Measurements from ENCODE around the gene NUP214. TPM values are rescaled to one million over a fixed set of nuclear protein-coding genes. Genes with fewer than 3 reads are reported as not detected.

The NUP214 gene
- total RNA-seq, 1 donor from 2014 or later = 37.2 TPM

GRCh38 chr9:131246618-131247017 lies 121.2 kb downstream of the NUP214 start:
- no peak overlapping the region for H3K4me3 ChIP-seq (ENCODE audit: low read depth, low read length)
- no peak for TF ChIP-seq CTCF (conservative IDR thresholded peaks at IDR 0.05; ENCODE audit: low read depth, low read length)
- no peak for DNase-seq (ENCODE audit: low read depth)

- TF ChIP-seq CTCF (conservative IDR thresholded peaks at IDR 0.05; ENCODE audit: low read depth, low read length) = no peak
- no peak overlapping the region for H3K4me3 ChIP-seq (ENCODE audit: low read depth, low read length)
- no peak for DNase-seq (ENCODE audit: low read depth)
These were observed 126.7 kb downstream of the NUP214 start for GRCh38 chr9:131252120-131252519.

GRCh38 chr9:131253891-131254491 lies 128.6 kb downstream of the NUP214 start:
- DNase-seq (ENCODE audit: low read depth) = no peak
- TF ChIP-seq CTCF (conservative IDR thresholded peaks at IDR 0.05; ENCODE audit: low read depth, low read length) = no peak
- no peak overlapping the region for H3K4me3 ChIP-seq (ENCODE audit: low read depth, low read length)

- TF ChIP-seq CTCF (conservative IDR thresholded peaks at IDR 0.05; ENCODE audit: low read depth, low read length) = no peak
- DNase-seq (ENCODE audit: low read depth) = no peak
- H3K4me3 ChIP-seq (ENCODE audit: low read depth, low read length) = no peak overlapping the region
These were observed 129.2 kb downstream of the NUP214 start for GRCh38 chr9:131254626-131255025.

- no peak for DNase-seq (ENCODE audit: low read depth)
- H3K4me3 ChIP-seq (ENCODE audit: low read depth, low read length) = no peak overlapping the region
- no peak for TF ChIP-seq CTCF (conservative IDR thresholded peaks at IDR 0.05; ENCODE audit: low read depth, low read length)
These were observed 130.4 kb downstream of the NUP214 start for GRCh38 chr9:131255676-131256197.

- H3K4me3 ChIP-seq (ENCODE audit: low read depth, low read length) = no peak overlapping the region
- DNase-seq (ENCODE audit: low read depth) = no peak
- TF ChIP-seq CTCF (conservative IDR thresholded peaks at IDR 0.05; ENCODE audit: low read depth, low read length) = no peak
These were observed 132.1 kb downstream of the NUP214 start for GRCh38 chr9:131257266-131258025.
